IMR-90 (cell line): ENCODE data around the gene ETV7. TPM values are rescaled to one million over a fixed set of nuclear protein-coding genes. Genes with fewer than 3 reads are reported as not detected.

Source experiments
- ATAC-seq: fragments of 200-7000 bp; cut with Tn5 transposase; 2 replicates; pipeline ENCODE4 v1.9.1; 2020; ENCODE audit warnings: low read depth, mild to moderate bottlenecking, moderate library complexity
- BruUV-seq: library from RNA; stranded (reverse); fragments of 400-500 nt; replicated peaks from 2 replicates; lab custom pipeline; 2021; lab: Mats Ljungman, UMichigan
- CTCF ChIA-PET: fragments of 300-600 bp; formaldehyde crosslinking; extraction: SDS; loops from one replicate; lab custom pipeline; 2021; ENCODE audit warnings: antibody characterized with exemption; lab: Yijun Ruan, JAX
- POLR2A ChIA-PET: fragments of 300-600 bp; sonication (Branson Sonifier 250); formaldehyde crosslinking; loops from one replicate; lab custom pipeline; 2022; ENCODE audit warnings: antibody characterized with exemption; ENCODE audit not compliant: unreplicated experiment; lab: Charles Lee
- DNase-seq: peaks from one replicate; pipeline ENCODE4 v3.0.0; 2013
- H2AFZ ChIP-seq: replicated peaks from 2 replicates; pipeline ENCODE3; 2013; ENCODE audit warnings: low read length, mild to moderate bottlenecking; ENCODE audit not compliant: poor library complexity
- H2AK5ac ChIP-seq: 2 replicates; pipeline ENCODE4 v1.6.1; 2013; ENCODE audit warnings: low read depth, low read length, inconsistent platforms
- H2AK9ac ChIP-seq: replicated peaks from 2 replicates; pipeline ENCODE3; 2013; ENCODE audit warnings: mild to moderate bottlenecking, low read depth, low read length, moderate library complexity; ENCODE audit not compliant: poor library complexity
- H2BK120ac ChIP-seq: 2 replicates; pipeline ENCODE4 v1.6.1; 2013; ENCODE audit warnings: low read depth, low read length, inconsistent platforms
- H2BK15ac ChIP-seq: 3 replicates; pipeline ENCODE4 v1.6.1; 2013; ENCODE audit warnings: low read depth, low read length, inconsistent platforms
- H2BK20ac ChIP-seq: 2 replicates; pipeline ENCODE4 v1.6.1; 2013; ENCODE audit warnings: low read depth, mild to moderate bottlenecking, inconsistent platforms, low read length, moderate library complexity
- H2BK5ac ChIP-seq: 2 replicates; pipeline ENCODE4 v1.6.1; 2013; ENCODE audit warnings: mild to moderate bottlenecking, low read depth, low read length, inconsistent platforms; ENCODE audit not compliant: poor library complexity, severe bottlenecking
- H3K14ac ChIP-seq: replicated peaks from 2 replicates; pipeline ENCODE4 v1.6.1; 2013; ENCODE audit warnings: low read depth, low read length, inconsistent platforms
- H3K18ac ChIP-seq: 2 replicates; pipeline ENCODE4 v1.6.1; 2013; ENCODE audit warnings: low read depth, low read length, control low read depth
- H3K23ac ChIP-seq: 2 replicates; pipeline ENCODE4 v1.6.1; 2013; ENCODE audit warnings: low read depth, low read length, inconsistent platforms
- H3K27ac ChIP-seq: 2 replicates; pipeline ENCODE4 v1.5.1; 2013; ENCODE audit warnings: mild to moderate bottlenecking, control low read depth, low read length; ENCODE audit not compliant: insufficient read depth
- H3K27me3 ChIP-seq: 2 replicates; pipeline ENCODE4 v1.6.1; 2013; ENCODE audit warnings: low read length; ENCODE audit not compliant: control insufficient read depth, insufficient read depth
- H3K36me3 ChIP-seq: 2 replicates; pipeline ENCODE4 v1.6.1; 2013; ENCODE audit warnings: low read length, mixed read lengths; ENCODE audit not compliant: control insufficient read depth, insufficient read depth
- H3K4ac ChIP-seq: 2 replicates; pipeline ENCODE4 v1.6.1; 2013; ENCODE audit warnings: low read depth, low read length, inconsistent platforms
- H3K4me1 ChIP-seq: 2 replicates; pipeline ENCODE4 v1.6.1; 2013; ENCODE audit warnings: low read length, mixed read lengths; ENCODE audit not compliant: control insufficient read depth, insufficient read depth
- H3K4me2 ChIP-seq: 2 replicates; pipeline ENCODE4 v1.6.1; 2013; ENCODE audit warnings: low read depth, mild to moderate bottlenecking, control low read depth, low read length, moderate library complexity
- H3K4me3 ChIP-seq: 2 replicates; pipeline ENCODE4 v1.5.1; 2013; ENCODE audit warnings: low read depth, mild to moderate bottlenecking, control low read depth, low read length, moderate library complexity; ENCODE audit not compliant: insufficient read depth
- H3K56ac ChIP-seq: 2 replicates; pipeline ENCODE4 v1.6.1; 2013; ENCODE audit warnings: low read length, inconsistent platforms; ENCODE audit not compliant: insufficient read depth; ENCODE audit errors: extremely low read depth
- H3K79me1 ChIP-seq, 2 experiments: 2 replicates each; pipeline ENCODE4 v1.6.1; 2013; ENCODE audit warnings: low read length in 2 of 2, inconsistent platforms in 1 of 2, low read depth in 1 of 2
- H3K9ac ChIP-seq: 2 replicates; pipeline ENCODE4 v1.6.1; 2013; ENCODE audit warnings: low read depth, low read length, control low read depth
- H3K9me1 ChIP-seq: 2 replicates; pipeline ENCODE4 v1.6.1; 2013; ENCODE audit warnings: low read length, inconsistent platforms; ENCODE audit not compliant: insufficient read depth
- H3K9me3 ChIP-seq: 2 replicates; pipeline ENCODE4 v1.6.1; 2013; ENCODE audit warnings: low read length; ENCODE audit not compliant: control insufficient read depth, insufficient read depth
- H4K20me1 ChIP-seq: 2 replicates; pipeline ENCODE4 v1.6.1; 2013; ENCODE audit warnings: low read length, inconsistent platforms; ENCODE audit not compliant: insufficient read depth
- H4K5ac ChIP-seq: 2 replicates; pipeline ENCODE4 v1.6.1; 2013; ENCODE audit warnings: mild to moderate bottlenecking, low read depth, low read length, control low read depth
- H4K8ac ChIP-seq, 2 experiments: 2 replicates each; pipeline ENCODE4 v1.6.1; 2013; ENCODE audit warnings: low read depth in 2 of 2, low read length in 2 of 2, control low read depth in 1 of 2, inconsistent platforms in 1 of 2
- H4K91ac ChIP-seq: 2 replicates; pipeline ENCODE4 v1.6.1; 2013; ENCODE audit warnings: low read depth, low read length, inconsistent platforms; ENCODE audit not compliant: insufficient read depth
- BHLHE40 ChIP-seq: fragments of 150-350 bp; IDR thresholded peaks from 2 replicates; pipeline ENCODE4 v1.6.1; 2016; ENCODE audit warnings: mild to moderate bottlenecking, low read depth, low read length
- CEBPB ChIP-seq: IDR thresholded peaks from 2 replicates; pipeline ENCODE4 v1.6.1; 2012; ENCODE audit warnings: low read depth, low read length, improper control_type of control experiment
- CHD1 ChIP-seq: IDR thresholded peaks from 2 replicates; pipeline ENCODE4 v1.6.1; 2012; ENCODE audit warnings: low read depth, low read length, improper control_type of control experiment
- FOS ChIP-seq: fragments of 150-350 bp; IDR thresholded peaks from 2 replicates; pipeline ENCODE4 v1.6.1; 2016; ENCODE audit warnings: low read depth, low read length
- MAFK ChIP-seq: IDR thresholded peaks from 2 replicates; pipeline ENCODE4 v1.6.1; 2012; ENCODE audit warnings: low read depth, low read length, improper control_type of control experiment
- MAZ ChIP-seq: IDR thresholded peaks from 2 replicates; pipeline ENCODE4 v1.6.1; 2012; ENCODE audit warnings: low read depth, mild to moderate bottlenecking, low read length, improper control_type of control experiment, moderate library complexity, borderline replicate concordance
- MXI1 ChIP-seq: IDR thresholded peaks from 2 replicates; pipeline ENCODE4 v1.6.1; 2012; ENCODE audit warnings: low read depth, mild to moderate bottlenecking, low read length, moderate library complexity, borderline replicate concordance
- NFE2L2 ChIP-seq: fragments of 150-350 bp; IDR thresholded peaks from 2 replicates; pipeline ENCODE4 v1.6.1; 2016; ENCODE audit warnings: low read depth, mild to moderate bottlenecking, low read length
- RAD21 ChIP-seq: IDR thresholded peaks from 2 replicates; pipeline ENCODE4 v1.6.1; 2012; ENCODE audit warnings: low read length, improper control_type of control experiment
- RCOR1 ChIP-seq: IDR thresholded peaks from 2 replicates; pipeline ENCODE4 v1.6.1; 2012; ENCODE audit warnings: mild to moderate bottlenecking, low read length, improper control_type of control experiment; ENCODE audit not compliant: insufficient replicate concordance
- RFX5 ChIP-seq: IDR thresholded peaks from 2 replicates; pipeline ENCODE4 v1.8.0; 2012; ENCODE audit warnings: low read depth, mild to moderate bottlenecking, low read length, moderate library complexity
- SMC3 ChIP-seq: fragments of 150-350 bp; IDR thresholded peaks from 2 replicates; pipeline ENCODE4 v1.6.1; 2016; ENCODE audit warnings: low read depth, mild to moderate bottlenecking, antibody characterized with exemption, low read length, moderate library complexity
- USF2 ChIP-seq: fragments of 150-350 bp; IDR thresholded peaks from 2 replicates; pipeline ENCODE4 v1.6.1; 2017; ENCODE audit warnings: mild to moderate bottlenecking, antibody characterized with exemption, low read length, low read depth
- WGBS, 2 experiments: methylation state at CpG; one replicate each; pipeline versions ENCODE4 v1.1.5 to v1.1.7; 2013; ENCODE audit warnings: missing lambda C conversion rate in 2 of 2; ENCODE audit not compliant: insufficient read length in 1 of 2; ENCODE audit errors: extremely low coverage in 2 of 2; 5-methylcytosine and 5-hydroxymethylcytosine counted together
- dilution Hi-C: fragments of 300-500 bp; cut with HindIII; formaldehyde crosslinking; loops from one replicate; pipeline ENCODE4 v1.14.3; 2018; ENCODE audit warnings: low sequenced_read_pairs; ENCODE audit not compliant: unreplicated experiment
- in situ Hi-C: fragments of 300-500 bp; cut with MboI; formaldehyde crosslinking; loops from 3 replicates; pipeline ENCODE4 v1.14.3; 2019; ENCODE audit warnings: low sequenced_read_pairs, inconsistent platforms, mixed read lengths
- intact Hi-C: fragments of 100-400 bp; cut with micrococcal nuclease; formaldehyde crosslinking; loops from 2 replicates; pipeline ENCODE4 v1.10.0; 2022
- polyA plus RNA-seq, 3 experiments: library from polyadenylated mRNA; depleted of rRNA; stranded (reverse); fragments of >200 nt; gene quantifications; 2 replicates each; pipeline ENCODE4 v1.2.3, GENCODE V29; 2012; ENCODE audit warnings: low replicate concordance in 1 of 3
- total RNA-seq: library from RNA; depleted of rRNA; stranded (reverse); fragments of >200 nt; gene quantifications from 2 replicates; pipeline ENCODE4 v1.2.3, GENCODE V29; 2012
- TF ChIP-seq, protein P1 (sequence below): conservative IDR thresholded peaks from 2 replicates; pipeline ENCODE4 v1.5.1; 2012; ENCODE audit warnings: mild to moderate bottlenecking, low read depth, low read length, improper control_type of control experiment

The ETV7 gene
- total and polyA plus RNA-seq, 2 of the 4 experiments (the other 2 are of a cell fraction): 0.17 to 0.18 TPM

GRCh38 chr6:36333931-36334725 is 53.3 kb downstream of the ETV7 start:
- Histone ChIP-seq H3K9me1 (0 out of 2 replicates have a peak, but pooled peaks cover 6% of the 10 kb centered on the region), H3K23ac (no peak overlapping the region), H2BK5ac (no peak overlapping the region), H2BK120ac (no peak overlapping the region), H3K4me2 (no peak overlapping the region), H3K9me3 (no peaks in the 10 kb centered on the region; the same call in 1 of the 2 replicates), H2BK15ac (no peak overlapping the region), H2AK5ac (no peak overlapping the region), H2BK20ac (no peak overlapping the region), H3K27ac (no peak overlapping the region), H4K8ac (no peak overlapping the region), H4K20me1 (no peaks in the 10 kb centered on the region), H3K4me1 (no peaks in the 10 kb centered on the region), H3K56ac (no peak overlapping the region), H3K36me3 (no peaks in the 10 kb centered on the region), H3K18ac (no peak overlapping the region), H3K4me3 (no peak overlapping the region), H4K91ac (no peak overlapping the region), H3K79me1 (no peaks in the 10 kb centered on the region), H2AK9ac (no peak overlapping the region), H2AFZ (no peak overlapping the region), H3K4ac (no peak overlapping the region), H3K27me3 (peaks cover 75% of the 10 kb centered on the region), H3K9ac (no peak overlapping the region), H3K14ac (no peak overlapping the region), H4K5ac (no peak overlapping the region)
- DNase-seq (no peak), ATAC-seq (no peak)
- no TSS peak for BruUV-seq
- no peak for TF ChIP-seq RCOR1
- no peak for TF ChIP-seq CEBPB
- TF ChIP-seq NFE2L2: no peak
- TF ChIP-seq RAD21: no peak
- TF ChIP-seq FOS: no peak
- TF ChIP-seq, protein P1, sequence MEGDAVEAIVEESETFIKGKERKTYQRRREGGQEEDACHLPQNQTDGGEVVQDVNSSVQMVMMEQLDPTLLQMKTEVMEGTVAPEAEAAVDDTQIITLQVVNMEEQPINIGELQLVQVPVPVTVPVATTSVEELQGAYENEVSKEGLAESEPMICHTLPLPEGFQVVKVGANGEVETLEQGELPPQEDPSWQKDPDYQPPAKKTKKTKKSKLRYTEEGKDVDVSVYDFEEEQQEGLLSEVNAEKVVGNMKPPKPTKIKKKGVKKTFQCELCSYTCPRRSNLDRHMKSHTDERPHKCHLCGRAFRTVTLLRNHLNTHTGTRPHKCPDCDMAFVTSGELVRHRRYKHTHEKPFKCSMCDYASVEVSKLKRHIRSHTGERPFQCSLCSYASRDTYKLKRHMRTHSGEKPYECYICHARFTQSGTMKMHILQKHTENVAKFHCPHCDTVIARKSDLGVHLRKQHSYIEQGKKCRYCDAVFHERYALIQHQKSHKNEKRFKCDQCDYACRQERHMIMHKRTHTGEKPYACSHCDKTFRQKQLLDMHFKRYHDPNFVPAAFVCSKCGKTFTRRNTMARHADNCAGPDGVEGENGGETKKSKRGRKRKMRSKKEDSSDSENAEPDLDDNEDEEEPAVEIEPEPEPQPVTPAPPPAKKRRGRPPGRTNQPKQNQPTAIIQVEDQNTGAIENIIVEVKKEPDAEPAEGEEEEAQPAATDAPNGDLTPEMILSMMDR: no peak
- no peak for TF ChIP-seq RFX5
- no peak for TF ChIP-seq SMC3
- TF ChIP-seq MAFK: no peak
- no peak for TF ChIP-seq USF2
- no peak for TF ChIP-seq BHLHE40
- no peak for TF ChIP-seq CHD1
- TF ChIP-seq MAZ: no peak
- TF ChIP-seq MXI1: no peak
- ChIA-PET CTCF (no interaction called here), POLR2A (interaction anchor here (0.6 kb wide), 1 partner anchor 106 kb away, joined by 3 read pairs; no protein-coding TSS in a partner anchor)
- intact Hi-C loops (no loop called here), dilution Hi-C loops (no loop called here), in situ Hi-C loops (no loop called here)
- 40% methylated on average over 4 of the region's 20 CpGs; no CpG with 5 or more reads in 1 of the 2 experiments for WGBS, 2 experiments
